Astrocyte (in vitro differentiated cells and primary cell): ENCODE data around the gene ARMC9.

Source experiments
- CTCF ChIP-seq: IDR thresholded peaks from 2 replicates; pipeline ENCODE4 v1.5.1; 2011; ENCODE audit warnings: low read depth, mild to moderate bottlenecking, inconsistent platforms, low read length, moderate library complexity; ENCODE audit not compliant: insufficient read depth
- EZH2 ChIP-seq: IDR thresholded peaks from 2 replicates; pipeline ENCODE4 v1.6.1; 2012; ENCODE audit warnings: mild to moderate bottlenecking, low read length, inconsistent platforms; ENCODE audit not compliant: insufficient read depth

DNA sequence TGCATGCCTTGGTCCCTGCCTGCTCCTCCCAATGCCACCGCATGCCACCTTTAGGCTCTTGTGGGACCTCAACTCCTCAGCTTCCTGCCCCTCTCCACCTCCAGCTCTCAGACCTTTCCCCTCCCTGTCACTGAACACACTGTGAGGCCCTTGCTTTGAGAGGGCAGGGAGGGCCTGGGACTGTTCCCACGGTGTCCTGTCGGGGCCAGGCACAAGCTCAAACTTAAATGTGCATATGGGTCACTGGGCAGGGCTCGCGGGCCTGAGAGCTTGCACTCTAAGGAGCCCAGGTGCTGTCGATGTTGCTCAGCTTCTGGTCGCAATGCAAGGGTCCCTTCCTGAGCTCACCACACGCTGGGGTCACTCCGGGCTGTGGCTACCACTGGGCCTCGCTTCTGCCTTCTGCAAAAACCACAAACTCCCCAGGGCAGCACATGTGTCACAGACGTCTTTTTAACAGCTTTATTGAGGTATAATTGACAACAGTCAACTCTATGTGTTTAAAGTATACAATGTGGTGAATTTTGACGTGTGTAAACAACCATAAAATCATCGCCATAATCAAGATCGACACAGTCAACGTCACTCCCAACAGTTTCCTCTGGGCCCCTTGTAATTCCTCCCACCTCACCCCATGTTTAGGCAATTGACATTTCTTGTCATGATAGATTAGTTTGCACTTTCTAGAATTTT is 185.1 kb downstream of the ARMC9 start:
- TF ChIP-seq CTCF (no peak), EZH2 (no peak)
